Thyroid gland (tissue), 4 donors: Measurements from ENCODE around the gene AMBN.

Experiments used
- POLR2A ChIP-seq, 2 donors: fragments of 450-650 bp; IDR thresholded peaks; one replicate each; pipeline ENCODE4 v1.6.1; 2017; ENCODE audit warnings: antibody characterized with exemption in 2 of 2, mild to moderate bottlenecking in 2 of 2, moderate library complexity in 1 of 2
- TF ChIP-seq, protein P1 (sequence below), 6 experiments: fragments of 200-600 bp in 3 of 6; fragments of 450-650 bp in 3 of 6; sonication (generic) in 3 of 6; IDR thresholded peaks; one replicate each; pipeline ENCODE4 v1.5.1; 2016 to 2019; ENCODE audit warnings: antibody characterized with exemption in 6 of 6, mild to moderate bottlenecking in 2 of 6, inconsistent platforms in 1 of 6, moderate library complexity in 1 of 6

DNA sequence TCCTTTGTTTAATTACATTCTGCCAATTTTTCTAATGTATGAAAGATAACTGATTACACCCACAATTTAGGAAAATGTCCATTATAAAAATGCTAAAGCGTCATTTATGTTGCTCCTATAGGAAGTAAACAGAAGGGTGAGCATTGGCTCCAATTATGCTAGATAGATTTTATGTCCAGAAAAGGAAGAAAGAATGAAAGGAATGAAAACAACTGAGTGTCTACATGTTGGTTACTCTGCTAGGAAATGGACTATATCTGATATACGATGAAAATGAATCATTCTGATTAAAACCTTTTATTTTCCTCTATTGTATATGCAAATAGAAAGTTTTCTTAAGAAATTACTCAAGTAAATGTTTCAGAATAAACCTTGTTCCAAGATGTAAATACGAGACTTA, 38.1 kb downstream of the AMBN start:
- TF ChIP-seq, protein P1, sequence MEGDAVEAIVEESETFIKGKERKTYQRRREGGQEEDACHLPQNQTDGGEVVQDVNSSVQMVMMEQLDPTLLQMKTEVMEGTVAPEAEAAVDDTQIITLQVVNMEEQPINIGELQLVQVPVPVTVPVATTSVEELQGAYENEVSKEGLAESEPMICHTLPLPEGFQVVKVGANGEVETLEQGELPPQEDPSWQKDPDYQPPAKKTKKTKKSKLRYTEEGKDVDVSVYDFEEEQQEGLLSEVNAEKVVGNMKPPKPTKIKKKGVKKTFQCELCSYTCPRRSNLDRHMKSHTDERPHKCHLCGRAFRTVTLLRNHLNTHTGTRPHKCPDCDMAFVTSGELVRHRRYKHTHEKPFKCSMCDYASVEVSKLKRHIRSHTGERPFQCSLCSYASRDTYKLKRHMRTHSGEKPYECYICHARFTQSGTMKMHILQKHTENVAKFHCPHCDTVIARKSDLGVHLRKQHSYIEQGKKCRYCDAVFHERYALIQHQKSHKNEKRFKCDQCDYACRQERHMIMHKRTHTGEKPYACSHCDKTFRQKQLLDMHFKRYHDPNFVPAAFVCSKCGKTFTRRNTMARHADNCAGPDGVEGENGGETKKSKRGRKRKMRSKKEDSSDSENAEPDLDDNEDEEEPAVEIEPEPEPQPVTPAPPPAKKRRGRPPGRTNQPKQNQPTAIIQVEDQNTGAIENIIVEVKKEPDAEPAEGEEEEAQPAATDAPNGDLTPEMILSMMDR (IDR thresholded peaks at IDR 0.05), result no peak
- no peak for TF ChIP-seq POLR2A (IDR thresholded peaks at IDR 0.05)
